Endodermal cell (in vitro differentiated cells): ENCODE results near the gene ARL3. TPM values are rescaled to one million over a fixed set of nuclear protein-coding genes. Genes with fewer than 3 reads are reported as not detected.

ENCODE experiments used
- DNase-seq: peaks from one replicate; pipeline ENCODE4 v3.0.0-alpha.2; 2017
- H3K27ac ChIP-seq: 2 replicates; pipeline ENCODE4 v1.5.1; 2013; ENCODE audit warnings: mild to moderate bottlenecking, low read depth, low read length, moderate library complexity
- H3K27me3 ChIP-seq: 2 replicates; pipeline ENCODE4 v1.6.1; 2013; ENCODE audit warnings: mild to moderate bottlenecking, low read length, moderate library complexity; ENCODE audit not compliant: insufficient read depth, control insufficient read depth, poor library complexity, severe bottlenecking
- H3K36me3 ChIP-seq: 2 replicates; pipeline ENCODE4 v1.7.0; 2013; ENCODE audit warnings: mild to moderate bottlenecking, low read length, moderate library complexity; ENCODE audit not compliant: control insufficient read depth, insufficient read depth
- H3K4me1 ChIP-seq: one replicate; pipeline ENCODE4 v1.7.0; 2013; ENCODE audit warnings: low read length; ENCODE audit not compliant: control insufficient read depth, insufficient read depth
- H3K4me3 ChIP-seq: 2 replicates; pipeline ENCODE4 v1.5.1; 2013; ENCODE audit warnings: mild to moderate bottlenecking, low read length, moderate library complexity
- H3K9ac ChIP-seq: 2 replicates; pipeline ENCODE4 v1.6.1; 2013; ENCODE audit warnings: mild to moderate bottlenecking, low read length, moderate library complexity; ENCODE audit not compliant: poor library complexity, severe bottlenecking; ENCODE audit errors: extremely low read depth
- H3K9me3 ChIP-seq: 2 replicates; pipeline ENCODE4 v1.6.1; 2013; ENCODE audit warnings: mild to moderate bottlenecking, low read length, moderate library complexity; ENCODE audit not compliant: control insufficient read depth
- H3K27ac Mint-ChIP-seq: 2 replicates; pipeline ENCODE4 v1.8.0; 2020; ENCODE audit warnings: mixed read lengths
- H3K27me3 Mint-ChIP-seq: 2 replicates; pipeline ENCODE4 v1.8.0; 2021; ENCODE audit warnings: mild to moderate bottlenecking, mixed read lengths; ENCODE audit not compliant: insufficient read depth
- H3K36me3 Mint-ChIP-seq: 2 replicates; pipeline ENCODE4 v1.8.0; 2020; ENCODE audit warnings: low read depth, mixed read lengths
- H3K4me1 Mint-ChIP-seq: 2 replicates; pipeline ENCODE4 v1.8.0; 2020; ENCODE audit warnings: mixed read lengths
- H3K4me3 Mint-ChIP-seq: 2 replicates; pipeline ENCODE4 v1.8.0; 2020; ENCODE audit warnings: mild to moderate bottlenecking, moderate library complexity, mixed read lengths
- H3K9me3 Mint-ChIP-seq: 2 replicates; pipeline ENCODE4 v1.8.0; 2020; ENCODE audit warnings: mild to moderate bottlenecking, mixed read lengths
- WGBS, 2 experiments: methylation state at CpG; one replicate each; pipeline versions ENCODE4 v1.1.5 to v1.1.7; 2013; ENCODE audit warnings: missing lambda C conversion rate in 2 of 2, mixed read lengths in 1 of 2; ENCODE audit not compliant: insufficient coverage in 1 of 2, insufficient read length in 1 of 2; 5-methylcytosine and 5-hydroxymethylcytosine counted together
- total RNA-seq, 2 donors: library from RNA; stranded (reverse); fragmentation: NEBNext Ultra II Directional in 1 of 2; extraction: Animal tissue kit (Norgen Biotek cat#: 25700) in 1 of 2; gene quantifications; 2 replicates in 1 of 2; 3 replicates in 1 of 2; pipeline ENCODE4 v1.2.1, GENCODE V29; 2021
- TF ChIP-seq, protein P1 (sequence below): fragments of 200-600 bp; sonication (generic); conservative IDR thresholded peaks from 2 replicates; pipeline ENCODE4 v1.5.0; 2021; ENCODE audit warnings: antibody characterized with exemption, mild to moderate bottlenecking

Gene ARL3
- total RNA-seq, 2 donors from 2014 or later: 20.3 to 25.6 TPM

DNA sequence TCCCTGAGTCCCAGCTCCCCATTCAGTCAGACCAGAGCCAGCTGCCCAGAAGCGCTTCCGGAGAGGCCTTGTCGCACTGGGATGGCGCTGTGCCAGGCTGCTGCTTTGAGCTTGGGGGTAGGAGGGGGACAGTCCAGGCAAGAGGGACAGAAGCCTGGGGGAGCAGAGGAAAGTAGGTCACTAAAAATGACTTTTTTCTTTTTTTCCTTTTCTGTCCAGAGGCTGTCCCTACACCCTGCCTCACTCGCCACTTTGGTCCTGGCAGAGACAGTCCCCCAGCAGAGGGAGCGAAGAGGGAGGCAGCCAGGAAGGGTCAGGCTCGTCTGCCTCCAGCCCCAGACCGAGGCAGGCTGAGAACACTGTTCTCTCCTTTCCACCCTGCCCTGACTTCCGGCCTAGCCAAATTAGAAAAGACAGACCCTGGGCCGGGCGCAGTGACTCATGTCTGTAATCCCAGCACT, 85.7 kb downstream of the ARL3 start:
- H3K27ac Mint-ChIP-seq: peak overlapping the region; percentile 98
- WGBS, 2 experiments: 78 to 92% methylated on average over 6 to 11 of the region's 11 CpGs
- peak; percentile 59 for DNase-seq
- peaks cover 24% of the 10 kb centered on the region for H3K4me1 ChIP-seq
- H3K4me3 ChIP-seq: no peak overlapping the region
- H3K27ac ChIP-seq: peak overlapping the region; percentile 83
- H3K4me3 Mint-ChIP-seq: no peak overlapping the region
- peaks cover 5% of the 10 kb centered on the region for H3K36me3 Mint-ChIP-seq
- TF ChIP-seq, protein P1, sequence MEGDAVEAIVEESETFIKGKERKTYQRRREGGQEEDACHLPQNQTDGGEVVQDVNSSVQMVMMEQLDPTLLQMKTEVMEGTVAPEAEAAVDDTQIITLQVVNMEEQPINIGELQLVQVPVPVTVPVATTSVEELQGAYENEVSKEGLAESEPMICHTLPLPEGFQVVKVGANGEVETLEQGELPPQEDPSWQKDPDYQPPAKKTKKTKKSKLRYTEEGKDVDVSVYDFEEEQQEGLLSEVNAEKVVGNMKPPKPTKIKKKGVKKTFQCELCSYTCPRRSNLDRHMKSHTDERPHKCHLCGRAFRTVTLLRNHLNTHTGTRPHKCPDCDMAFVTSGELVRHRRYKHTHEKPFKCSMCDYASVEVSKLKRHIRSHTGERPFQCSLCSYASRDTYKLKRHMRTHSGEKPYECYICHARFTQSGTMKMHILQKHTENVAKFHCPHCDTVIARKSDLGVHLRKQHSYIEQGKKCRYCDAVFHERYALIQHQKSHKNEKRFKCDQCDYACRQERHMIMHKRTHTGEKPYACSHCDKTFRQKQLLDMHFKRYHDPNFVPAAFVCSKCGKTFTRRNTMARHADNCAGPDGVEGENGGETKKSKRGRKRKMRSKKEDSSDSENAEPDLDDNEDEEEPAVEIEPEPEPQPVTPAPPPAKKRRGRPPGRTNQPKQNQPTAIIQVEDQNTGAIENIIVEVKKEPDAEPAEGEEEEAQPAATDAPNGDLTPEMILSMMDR: peak; percentile 46
- peaks cover 5% of the 10 kb centered on the region for H3K9me3 Mint-ChIP-seq
- no peaks in the 10 kb centered on the region for H3K27me3 ChIP-seq
- peaks cover 68% of the 10 kb centered on the region for H3K4me1 Mint-ChIP-seq
- H3K36me3 ChIP-seq: no peaks in the 10 kb centered on the region
- peak overlapping the region; percentile 62 for H3K9ac ChIP-seq
- H3K9me3 ChIP-seq: no peaks in the 10 kb centered on the region
- H3K27me3 Mint-ChIP-seq: no peaks in the 10 kb centered on the region

DNA sequence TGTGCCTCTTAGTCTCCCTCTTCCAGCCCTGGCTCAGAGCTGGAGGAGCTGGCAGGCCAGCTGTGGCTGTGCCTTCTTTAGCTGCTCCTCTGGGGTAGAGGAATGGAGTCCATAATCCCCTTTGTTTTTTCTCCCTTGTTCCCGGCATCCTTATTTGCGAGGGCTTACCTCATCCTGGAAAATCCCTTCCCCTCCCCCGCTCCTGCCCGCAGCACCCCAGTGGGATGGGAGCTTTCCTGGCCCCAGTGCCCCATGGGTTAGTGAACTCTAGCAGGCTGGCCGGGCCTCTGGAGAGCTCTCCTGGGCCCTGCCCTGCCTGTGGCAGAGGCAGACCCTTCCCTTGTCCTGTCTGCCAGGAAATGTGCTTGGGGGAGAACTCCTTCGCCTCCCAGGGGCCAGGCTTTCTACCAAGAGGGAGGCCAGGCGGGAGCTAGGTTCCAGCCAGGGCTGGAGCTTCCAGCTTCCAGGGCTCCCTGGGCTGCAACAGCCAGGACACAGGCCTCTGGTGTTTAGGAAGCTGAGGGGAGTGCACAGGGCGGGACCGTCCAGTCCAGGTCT, 86.4 kb downstream of the ARL3 start:
- peak overlapping the region; percentile 62 for H3K9ac ChIP-seq
- H3K4me3 Mint-ChIP-seq: peak overlapping the region; percentile 16
- WGBS, 2 experiments: 56% methylated on average over 9 of the region's 9 CpGs; no CpG with 5 or more reads in 1 of the 2 experiments
- TF ChIP-seq, protein P1: no peak
- H3K27me3 ChIP-seq: no peaks in the 10 kb centered on the region
- peak overlapping the region; percentile 83 for H3K27ac ChIP-seq
- H3K9me3 ChIP-seq: no peaks in the 10 kb centered on the region
- H3K4me3 ChIP-seq: no peak overlapping the region
- peaks cover 24% of the 10 kb centered on the region for H3K4me1 ChIP-seq
- peaks cover 64% of the 10 kb centered on the region for H3K4me1 Mint-ChIP-seq
- no peaks in the 10 kb centered on the region for H3K27me3 Mint-ChIP-seq
- peak; percentile 89 for DNase-seq
- H3K27ac Mint-ChIP-seq: peak overlapping the region; percentile 98
- peaks cover 10% of the 10 kb centered on the region for H3K36me3 Mint-ChIP-seq
- H3K9me3 Mint-ChIP-seq: peaks cover 5% of the 10 kb centered on the region
- no peaks in the 10 kb centered on the region for H3K36me3 ChIP-seq

DNA sequence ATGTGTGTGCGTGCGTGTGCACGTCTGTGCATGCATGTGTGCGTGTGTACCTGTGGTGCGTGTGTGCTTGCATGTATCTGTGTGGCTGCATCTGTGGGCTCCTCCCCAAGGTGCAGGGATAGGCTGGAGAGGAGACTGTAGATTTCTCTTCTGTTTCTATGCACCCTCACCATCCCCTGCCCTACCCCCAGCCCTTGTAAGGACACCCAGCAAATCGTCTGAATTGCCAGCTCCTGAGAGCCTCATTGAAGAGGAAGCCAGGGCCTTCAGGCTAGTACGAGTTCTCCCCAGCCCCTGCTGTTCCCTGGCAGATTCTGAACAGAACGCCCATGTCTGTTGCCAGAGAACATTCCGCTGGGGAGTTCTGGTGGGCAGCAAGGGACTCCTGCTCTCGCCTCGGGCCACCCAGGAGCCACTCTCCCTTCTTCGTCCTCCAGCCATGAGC, 86.9 kb downstream of the ARL3 start:
- peaks cover 60% of the 10 kb centered on the region for H3K4me1 Mint-ChIP-seq
- peaks cover 11% of the 10 kb centered on the region for H3K36me3 Mint-ChIP-seq
- H3K27ac Mint-ChIP-seq: peak overlapping the region; percentile 98
- Histone ChIP-seq H3K9me3 (no peaks in the 10 kb centered on the region), H3K4me1 (peaks cover 24% of the 10 kb centered on the region), H3K36me3 (no peaks in the 10 kb centered on the region), H3K27me3 (no peaks in the 10 kb centered on the region), H3K9ac (peak overlapping the region; percentile 62), H3K4me3 (no peak overlapping the region), H3K27ac (peak overlapping the region; percentile 83)
- no peak for DNase-seq
- H3K27me3 Mint-ChIP-seq: no peaks in the 10 kb centered on the region
- peak overlapping the region; percentile 16 for H3K4me3 Mint-ChIP-seq
- TF ChIP-seq, protein P1: no peak
- H3K9me3 Mint-ChIP-seq: peaks cover 5% of the 10 kb centered on the region
- 72% methylated on average over 6 to 12 of the region's 12 CpGs for WGBS, 2 experiments
